ENCODE measurements around the gene AMFR.

AMFR gene

GRCh38 chr16:56424404-56424764 lies 961 bp downstream of the AMFR start (continued):
- TF ChIP-seq, protein P1, sequence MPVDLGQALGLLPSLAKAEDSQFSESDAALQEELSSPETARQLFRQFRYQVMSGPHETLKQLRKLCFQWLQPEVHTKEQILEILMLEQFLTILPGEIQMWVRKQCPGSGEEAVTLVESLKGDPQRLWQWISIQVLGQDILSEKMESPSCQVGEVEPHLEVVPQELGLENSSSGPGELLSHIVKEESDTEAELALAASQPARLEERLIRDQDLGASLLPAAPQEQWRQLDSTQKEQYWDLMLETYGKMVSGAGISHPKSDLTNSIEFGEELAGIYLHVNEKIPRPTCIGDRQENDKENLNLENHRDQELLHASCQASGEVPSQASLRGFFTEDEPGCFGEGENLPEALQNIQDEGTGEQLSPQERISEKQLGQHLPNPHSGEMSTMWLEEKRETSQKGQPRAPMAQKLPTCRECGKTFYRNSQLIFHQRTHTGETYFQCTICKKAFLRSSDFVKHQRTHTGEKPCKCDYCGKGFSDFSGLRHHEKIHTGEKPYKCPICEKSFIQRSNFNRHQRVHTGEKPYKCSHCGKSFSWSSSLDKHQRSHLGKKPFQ (tag by site-specific recombination; IDR thresholded peaks at IDR 0.05), result no peak
- TF ChIP-seq ZBTB6 (tag by site-specific recombination; IDR thresholded peaks at IDR 0.05), result no peak

GRCh38 chr16:56423584-56424403 lies 1.6 kb downstream of the AMFR start:
- Histone ChIP-seq H3K4me1 (ENCODE audit: control insufficient read depth, insufficient read depth, low read length) (peaks cover 24% of the 10 kb centered on the region), H3K36me3 (ENCODE audit: control insufficient read depth in 2 of 2, insufficient read depth in 1 of 2, low read length in 2 of 2) (no peaks in the 10 kb centered on the region; a peak in 1 of 3 replicates), H3K9me3 (ENCODE audit: control insufficient read depth, insufficient read depth, low read depth, low read length) (no peaks in the 10 kb centered on the region), H3K4me3 (ENCODE audit: low read depth, low read length) (peak overlapping the region; percentile 81), H3K27ac (ENCODE audit: extremely low read depth, low read depth, low read length) (peak overlapping the region; percentile 95; the same call in 1 of the 2 replicates)
- POLR2A ChIA-PET, result no interaction called here
- CTCF ChIA-PET, result interaction anchor here (0.6 to 1.2 kb wide), 3 partner anchors 40 to 174 kb away, joined by 3 read pairs; no protein-coding TSS in a partner anchor
- TF ChIP-seq GLI4 (tag by site-specific recombination; IDR thresholded peaks at IDR 0.05) (no peak), PRDM1 (tag by site-specific recombination; IDR thresholded peaks at IDR 0.05) (peak; percentile 41; the same call in 1 of the 2 replicates), ZNF10 (tag by site-specific recombination; IDR thresholded peaks at IDR 0.05) (0 out of 2 replicates have a peak, but pooled peaks have one; percentile 27), TCF7L2 (IDR thresholded peaks at IDR 0.05; ENCODE audit: borderline replicate concordance, low read depth, low read length) (0 out of 2 replicates have a peak, but pooled peaks have one; percentile 14), GLIS2 (tag by site-specific recombination; IDR thresholded peaks at IDR 0.05) (no peak)

DNA sequence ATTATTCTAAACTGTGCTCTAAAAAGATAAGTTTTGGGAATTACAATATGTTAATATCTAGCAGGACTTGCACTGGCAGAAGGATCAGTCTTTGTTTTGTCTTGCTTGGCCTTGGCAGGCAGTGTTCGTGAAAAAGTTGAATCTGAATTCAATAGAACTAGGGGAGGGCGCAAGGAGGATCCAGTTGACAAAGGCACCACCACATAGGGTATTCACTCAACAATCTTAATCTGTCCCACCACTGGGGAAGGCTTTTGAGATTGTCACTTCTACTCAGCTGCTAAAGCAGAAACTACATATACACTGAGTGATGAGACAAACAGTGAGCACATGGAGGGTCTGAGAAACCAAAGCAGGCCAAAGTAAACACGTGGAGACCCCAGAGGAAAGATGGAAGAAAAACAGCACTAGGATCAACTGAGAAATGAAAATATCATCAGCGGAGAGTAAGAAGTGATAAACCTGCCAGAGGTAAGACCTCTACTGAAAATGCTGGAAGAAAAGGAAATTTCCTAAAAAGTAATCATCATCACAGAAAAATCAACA lies 2.4 kb downstream of the AMFR start:
- no peaks in the 10 kb centered on the region for H3K9me3 ChIP-seq (ENCODE audit: control insufficient read depth, insufficient read depth, low read depth, low read length)
- peaks cover 24% of the 10 kb centered on the region for H3K4me1 ChIP-seq (ENCODE audit: control insufficient read depth, insufficient read depth, low read length)
- H3K36me3 ChIP-seq (ENCODE audit: control insufficient read depth in 2 of 2, insufficient read depth in 1 of 2, low read length in 2 of 2), result no peaks in the 10 kb centered on the region; a peak in 1 of 3 replicates
- no peak overlapping the region; the same call in 1 of the 2 replicates for H3K4me3 ChIP-seq (ENCODE audit: low read depth, low read length)
- ChIA-PET POLR2A (no interaction called here), CTCF (interaction anchor here (1.1 to 1.2 kb wide), 2 partner anchors 39 to 67 kb away, joined by 3 read pairs; no protein-coding TSS in a partner anchor)
- H3K27ac ChIP-seq (ENCODE audit: extremely low read depth, low read depth, low read length), result no peak overlapping the region
- TF ChIP-seq ZNF707 (tag by site-specific recombination; IDR thresholded peaks at IDR 0.05) (no peak), ZNF501 (tag by site-specific recombination; IDR thresholded peaks at IDR 0.05) (no peak), SCRT1 (tag by site-specific recombination; IDR thresholded peaks at IDR 0.05; ENCODE audit: borderline replicate concordance) (no peak), HIC1 (tag by site-specific recombination; IDR thresholded peaks at IDR 0.05) (no peak), ZFP3 (tag by site-specific recombination; IDR thresholded peaks at IDR 0.05; ENCODE audit: low read depth) (no peak), PRDM4 (tag by site-specific recombination; IDR thresholded peaks at IDR 0.05) (no peak), YY1 (tag by site-specific recombination; IDR thresholded peaks at IDR 0.05) (no peak), ZNF19 (tag by site-specific recombination; IDR thresholded peaks at IDR 0.05; ENCODE audit: low read depth) (no peak), ZFP69B (tag by site-specific recombination; IDR thresholded peaks at IDR 0.05) (no peak), ZNF175 (tag by site-specific recombination; IDR thresholded peaks at IDR 0.05) (no peak), ZFHX2 (tag by site-specific recombination; conservative IDR thresholded peaks at IDR 0.05) (no peak)
- TF ChIP-seq, protein P2, sequence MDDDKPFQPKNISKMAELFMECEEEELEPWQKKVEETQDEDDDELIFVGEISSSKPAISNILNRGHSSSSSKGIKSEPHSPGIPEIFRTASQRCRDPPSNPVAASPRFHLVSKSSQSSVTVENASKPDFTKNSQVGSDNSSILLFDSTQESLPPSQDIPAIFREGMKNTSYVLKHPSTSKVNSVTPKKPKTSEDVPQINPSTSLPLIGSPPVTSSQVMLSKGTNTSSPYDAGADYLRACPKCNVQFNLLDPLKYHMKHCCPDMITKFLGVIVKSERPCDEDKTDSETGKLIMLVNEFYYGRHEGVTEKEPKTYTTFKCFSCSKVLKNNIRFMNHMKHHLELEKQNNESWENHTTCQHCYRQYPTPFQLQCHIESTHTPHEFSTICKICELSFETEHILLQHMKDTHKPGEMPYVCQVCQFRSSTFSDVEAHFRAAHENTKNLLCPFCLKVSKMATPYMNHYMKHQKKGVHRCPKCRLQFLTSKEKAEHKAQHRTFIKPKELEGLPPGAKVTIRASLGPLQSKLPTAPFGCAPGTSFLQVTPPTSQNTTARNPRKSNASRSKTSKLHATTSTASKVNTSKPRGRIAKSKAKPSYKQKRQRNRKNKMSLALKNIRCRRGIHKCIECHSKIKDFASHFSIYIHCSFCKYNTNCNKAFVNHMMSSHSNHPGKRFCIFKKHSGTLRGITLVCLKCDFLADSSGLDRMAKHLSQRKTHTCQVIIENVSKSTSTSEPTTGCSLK (tag by site-specific recombination; IDR thresholded peaks at IDR 0.05), result no peak
